HG02678 (cell line): Measurements from ENCODE around the gene DDX39B.
"Not testable (repeated sequence)": the region's sequence is repeated elsewhere in the genome, so short reads cannot be mapped to it uniquely, and the experiment has no call there.

Experiments
- ATAC-seq: cut with Tn5 transposase; IDR thresholded peaks from one replicate; pipeline ENCODE4 v1.9.1; 2021; ENCODE audit warnings: mild to moderate bottlenecking, moderate library complexity; ENCODE audit not compliant: unreplicated experiment

DDX39B gene

GRCh38 chr6:31529329-31530150, 12.3 kb downstream of the DDX39B start:
- ATAC-seq: no peak

- no peak for ATAC-seq
Measured at GRCh38 chr6:31528821-31529328, 12.9 kb downstream of the DDX39B start, which contains the start of gene MCCD1. MCCD1 (plus strand) TSS chr6:31528962; CDS start chr6:31529015, 53 bp downstream.

- ATAC-seq: no peak
Measured at GRCh38 chr6:31528307-31528777, 13.5 kb downstream of the DDX39B start.

GRCh38 chr6:31525932-31526591, 15.7 kb downstream of the DDX39B start:
- ATAC-seq: no peak

- no peak for ATAC-seq
Measured at GRCh38 chr6:31525553-31525931, 16.3 kb downstream of the DDX39B start.

- no peak for ATAC-seq
Measured at GRCh38 chr6:31521835-31522234, 20.0 kb downstream of the DDX39B start.

- no peak for ATAC-seq
Measured at GRCh38 chr6:31513456-31514165, 28.2 kb downstream of the DDX39B start.

- ATAC-seq: no peak
Measured at GRCh38 chr6:31510007-31510406, 31.8 kb downstream of the DDX39B start.

- not testable (repeated sequence) for ATAC-seq
Measured at GRCh38 chr6:31509036-31509435, 32.8 kb downstream of the DDX39B start.

- ATAC-seq: no peak
Measured at GRCh38 chr6:31502586-31502985, 39.2 kb downstream of the DDX39B start.

- not testable (repeated sequence) for ATAC-seq
Measured at GRCh38 chr6:31499648-31500047, 42.2 kb downstream of the DDX39B start.

GRCh38 chr6:31498748-31499147, 43.1 kb downstream of the DDX39B start:
- no peak for ATAC-seq

GRCh38 chr6:31497531-31498476, 44.0 kb downstream of the DDX39B start, which contains the start of gene MICB:
MICB (plus strand) TSS chr6:31498145; CDS start chr6:31498194, 49 bp downstream.
- ATAC-seq: peak; percentile 45

- ATAC-seq: not testable (repeated sequence)
Measured at GRCh38 chr6:31496826-31497225, 45.0 kb downstream of the DDX39B start.

- no peak for ATAC-seq
Measured at GRCh38 chr6:31495580-31495979, 46.2 kb downstream of the DDX39B start.

GRCh38 chr6:31493875-31494694, 47.7 kb downstream of the DDX39B start:
- peak; percentile 45 for ATAC-seq

GRCh38 chr6:31493550-31493874, 48.3 kb downstream of the DDX39B start:
- not testable (repeated sequence) for ATAC-seq

- no peak for ATAC-seq
Measured at GRCh38 chr6:31490115-31490873, 51.5 kb downstream of the DDX39B start.
